Measurements from ENCODE around the gene IGFL3. TPM values are rescaled to one million over a fixed set of nuclear protein-coding genes. Genes with fewer than 3 reads are reported as not detected.
"Not testable (repeated sequence)": the region's sequence is repeated elsewhere in the genome, so short reads cannot be mapped to it uniquely, and the experiment has no call there.

IGFL3 gene
- not detected for total RNA-seq

DNA sequence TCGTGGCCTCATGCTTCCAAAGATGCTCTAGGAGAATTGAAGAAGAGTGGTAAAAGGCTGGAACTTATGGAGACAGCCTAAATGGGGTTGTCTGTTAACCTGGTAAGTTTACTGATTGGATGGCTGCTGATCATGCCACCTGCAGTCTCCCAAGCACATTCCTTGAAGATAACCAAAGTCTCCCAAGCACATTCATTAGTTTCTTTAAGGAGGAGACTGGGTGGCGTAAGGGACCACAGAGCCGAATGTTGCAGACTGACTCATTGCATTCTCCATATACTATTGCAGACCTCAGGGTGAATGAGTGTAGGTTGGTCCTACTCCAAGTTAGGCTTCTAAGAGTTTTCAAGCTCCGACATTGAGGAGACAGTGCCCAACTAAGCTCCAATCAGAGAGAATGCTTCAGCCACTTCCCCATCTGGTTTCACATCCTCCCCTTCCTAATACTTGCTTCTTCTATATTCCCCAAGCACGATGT, at the start of gene IGFL3:
IGFL3 (minus strand) TSS at position 51 of the 478 bp plus-strand sequence; CDS start at position 12, 39 bp downstream.
- DNase-seq (no peak), ATAC-seq (no peak)
- H3K27me3 Mint-ChIP-seq = peaks cover 69% of the 10 kb centered on the region
- no peaks in the 10 kb centered on the region for H3K36me3 Mint-ChIP-seq
- CTCF ChIA-PET = interaction anchor here (1.3 kb wide), 1 partner anchor 19 kb away, joined by 3 read pairs; no protein-coding TSS in a partner anchor
- H3K4me1 Mint-ChIP-seq = no peaks in the 10 kb centered on the region
- H3K27ac Mint-ChIP-seq = no peak within 1 kb of the TSS
- no peaks in the 10 kb centered on the region for H3K9me3 Mint-ChIP-seq (ENCODE audit: low read depth)
- no peak within 1 kb of the TSS for H3K4me3 Mint-ChIP-seq

- H3K27ac Mint-ChIP-seq = no peak overlapping the region
- ATAC-seq (no peak), DNase-seq (no peak)
- H3K4me3 Mint-ChIP-seq = no peak overlapping the region
- H3K9me3 Mint-ChIP-seq (ENCODE audit: low read depth) = no peaks in the 10 kb centered on the region
- peaks cover 42% of the 10 kb centered on the region for H3K27me3 Mint-ChIP-seq
- H3K36me3 Mint-ChIP-seq = no peaks in the 10 kb centered on the region
- CTCF ChIA-PET = interaction anchor here (0.6 to 1.0 kb wide), 2 partner anchors 107 to 145 kb away, joined by 3 to 5 read pairs; no protein-coding TSS in a partner anchor
- no peaks in the 10 kb centered on the region for H3K4me1 Mint-ChIP-seq
Measured at GRCh38 chr19:46173886-46174480, 49.5 kb upstream of the IGFL3 start.

DNA sequence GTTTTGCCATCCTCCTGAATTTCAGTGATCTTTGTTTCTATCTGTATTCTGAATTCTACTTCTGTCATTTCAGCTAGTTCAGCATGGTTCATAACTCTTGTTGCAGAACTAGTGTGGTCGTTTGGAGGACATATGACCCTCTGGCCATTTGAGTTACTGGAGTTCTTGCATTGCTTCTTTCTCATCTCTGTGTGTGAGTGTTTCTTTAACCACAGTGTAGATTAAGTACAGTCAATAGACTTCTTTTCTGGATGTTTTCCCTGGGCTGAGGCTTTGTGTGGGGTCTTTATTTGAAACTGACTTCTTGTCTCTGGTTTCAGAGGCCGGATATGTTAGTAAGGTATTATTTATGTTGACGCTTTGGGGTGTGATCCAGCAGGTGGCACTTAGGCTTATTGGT, 38.2 kb upstream of the IGFL3 start:
- Mint-ChIP-seq H3K36me3 (no peaks in the 10 kb centered on the region), H3K4me1 (no peaks in the 10 kb centered on the region), H3K27ac (no peak overlapping the region), H3K9me3 (ENCODE audit: low read depth) (peaks cover 5% of the 10 kb centered on the region), H3K4me3 (no peak overlapping the region), H3K27me3 (peaks cover 30% of the 10 kb centered on the region)
- CTCF ChIA-PET = no interaction called here
- DNase-seq (no peak), ATAC-seq (no peak)

GRCh38 chr19:46161642-46162257, 37.3 kb upstream of the IGFL3 start:
- H3K4me1 Mint-ChIP-seq; DNase-seq; CTCF ChIA-PET; H3K9me3 Mint-ChIP-seq (ENCODE audit: low read depth); H3K4me3 Mint-ChIP-seq; ATAC-seq; H3K36me3 Mint-ChIP-seq; H3K27ac Mint-ChIP-seq: not testable (repeated sequence)
- H3K27me3 Mint-ChIP-seq = peaks cover 37% of the 10 kb centered on the region

DNA sequence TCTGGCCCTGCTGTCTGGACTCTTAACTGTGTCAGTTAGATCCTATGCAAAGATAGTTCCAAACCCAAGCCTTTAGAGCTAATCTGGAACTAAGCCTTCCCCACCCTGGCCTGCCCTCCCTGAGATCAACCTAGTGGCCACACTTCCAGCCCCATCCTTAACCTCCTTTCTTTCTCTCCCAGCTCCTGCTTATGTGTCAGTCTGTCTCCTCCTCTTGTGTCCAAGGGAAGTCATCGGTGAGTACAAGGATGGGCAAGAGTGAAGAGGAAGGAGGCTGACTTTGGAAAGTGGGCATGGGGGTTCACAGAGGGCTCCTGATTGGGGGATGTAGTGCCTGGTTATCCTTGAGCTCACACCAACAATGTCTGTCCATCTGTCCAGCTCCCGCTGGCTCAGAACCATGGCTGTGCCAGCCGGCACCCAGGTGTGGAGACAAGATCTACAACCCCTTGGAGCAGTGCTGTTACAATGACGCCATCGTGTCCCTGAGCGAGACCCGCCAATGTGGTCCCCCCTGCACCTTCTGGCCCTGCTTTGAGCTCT, 35.8 kb upstream of the IGFL3 start:
- no peak overlapping the region for H3K27ac Mint-ChIP-seq
- DNase-seq (no peak), ATAC-seq (no peak)
- peaks cover 5% of the 10 kb centered on the region for H3K9me3 Mint-ChIP-seq (ENCODE audit: low read depth)
- peaks cover 40% of the 10 kb centered on the region for H3K27me3 Mint-ChIP-seq
- H3K4me1 Mint-ChIP-seq = no peaks in the 10 kb centered on the region
- CTCF ChIA-PET = no interaction called here
- no peaks in the 10 kb centered on the region for H3K36me3 Mint-ChIP-seq
- no peak overlapping the region for H3K4me3 Mint-ChIP-seq

DNA sequence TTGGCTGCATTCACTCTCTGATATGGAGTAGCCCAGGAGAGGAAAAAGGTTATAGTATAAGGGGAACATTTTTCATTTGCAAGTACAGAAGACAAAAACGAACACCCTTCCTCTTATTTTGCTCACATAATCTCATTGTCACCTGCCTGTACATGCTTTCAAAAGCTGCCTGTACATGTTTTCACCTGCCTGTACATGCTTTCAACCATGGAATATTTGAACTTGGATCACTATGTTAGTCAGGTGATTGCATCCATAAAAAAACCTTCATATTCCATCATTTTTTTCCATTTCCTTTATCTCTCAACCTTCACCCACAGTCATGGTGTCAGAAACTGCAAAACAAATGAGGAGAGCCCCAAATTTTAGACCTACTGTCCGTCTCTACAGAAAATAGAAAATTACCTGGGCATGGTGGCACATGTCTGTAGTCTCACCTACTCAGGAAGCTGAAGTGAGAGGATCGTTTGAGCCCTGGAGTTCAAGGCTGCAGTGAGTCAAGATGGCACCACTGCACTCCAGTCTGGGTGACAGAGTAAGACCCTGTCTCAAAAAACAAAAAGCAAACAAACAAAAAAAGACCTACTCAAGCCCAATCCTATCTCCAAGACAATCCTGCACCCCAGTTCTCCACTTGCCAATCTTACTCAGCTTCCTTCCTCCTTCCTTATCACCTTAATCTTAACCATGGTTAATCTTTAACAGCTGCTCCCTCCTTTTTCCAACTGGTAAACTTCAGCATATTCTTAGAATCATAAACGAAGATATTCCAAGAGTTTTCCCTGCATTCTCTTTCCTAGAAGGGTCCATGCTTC, 35.1 kb upstream of the IGFL3 start:
- CTCF ChIA-PET = no interaction called here
- H3K36me3 Mint-ChIP-seq = no peaks in the 10 kb centered on the region
- ATAC-seq = no peak
- H3K4me3 Mint-ChIP-seq = no peak overlapping the region
- no peak for DNase-seq
- peaks cover 44% of the 10 kb centered on the region for H3K27me3 Mint-ChIP-seq
- H3K9me3 Mint-ChIP-seq (ENCODE audit: low read depth) = peaks cover 5% of the 10 kb centered on the region
- no peaks in the 10 kb centered on the region for H3K4me1 Mint-ChIP-seq
- no peak overlapping the region for H3K27ac Mint-ChIP-seq

GRCh38 chr19:46155237-46155636, 30.7 kb upstream of the IGFL3 start:
- H3K9me3 Mint-ChIP-seq (ENCODE audit: low read depth) = no peaks in the 10 kb centered on the region
- H3K4me1 Mint-ChIP-seq = no peaks in the 10 kb centered on the region
- CTCF ChIA-PET = no interaction called here
- no peak overlapping the region for H3K4me3 Mint-ChIP-seq
- ATAC-seq (no peak), DNase-seq (no peak)
- H3K27ac Mint-ChIP-seq = no peak overlapping the region
- H3K36me3 Mint-ChIP-seq = no peaks in the 10 kb centered on the region
- H3K27me3 Mint-ChIP-seq = peaks cover 58% of the 10 kb centered on the region

- Mint-ChIP-seq H3K9me3 (ENCODE audit: low read depth) (no peaks in the 10 kb centered on the region), H3K27me3 (peaks cover 66% of the 10 kb centered on the region), H3K36me3 (no peaks in the 10 kb centered on the region), H3K27ac (no peak overlapping the region), H3K4me1 (no peaks in the 10 kb centered on the region), H3K4me3 (no peak overlapping the region)
- CTCF ChIA-PET = no interaction called here
- ATAC-seq (no peak), DNase-seq (no peak)
Measured at GRCh38 chr19:46150606-46151005, 26.1 kb upstream of the IGFL3 start.

DNA sequence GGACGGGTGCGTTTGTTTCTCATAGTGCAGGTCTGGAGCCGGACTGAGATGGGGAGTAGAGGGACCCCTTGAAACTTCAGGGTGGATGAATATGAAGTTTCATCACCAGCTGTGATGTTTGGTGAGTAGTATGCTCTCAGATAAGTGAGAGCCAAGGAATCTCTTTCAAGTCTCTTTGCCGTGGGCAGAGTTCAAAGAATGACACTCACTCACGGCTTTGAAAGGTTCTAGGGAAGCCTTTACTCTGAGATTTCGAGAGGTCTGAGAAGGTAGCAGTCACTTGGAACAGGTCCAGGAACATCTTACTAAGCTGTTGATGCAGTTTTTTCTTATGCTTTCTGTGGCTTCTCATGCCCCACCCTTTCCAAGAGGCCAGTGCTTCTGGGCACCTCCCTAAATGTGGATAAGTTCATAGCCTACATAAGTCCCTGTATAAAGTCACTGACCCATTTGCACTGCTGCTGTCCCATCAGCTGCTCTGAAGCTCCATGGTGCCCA, 23.4 kb upstream of the IGFL3 start, which contains the start of gene IGFL2:
IGFL2 (plus strand) TSS at position 448 of the 498 bp plus-strand sequence; CDS start at position 489, 41 bp downstream.
- peaks cover 62% of the 10 kb centered on the region for H3K27me3 Mint-ChIP-seq
- ATAC-seq (no peak), DNase-seq (no peak)
- no peak within 1 kb of the TSS for H3K4me3 Mint-ChIP-seq
- CTCF ChIA-PET = no interaction called here
- no peaks in the 10 kb centered on the region for H3K9me3 Mint-ChIP-seq (ENCODE audit: low read depth)
- H3K36me3 Mint-ChIP-seq = no peaks in the 10 kb centered on the region
- no peaks in the 10 kb centered on the region for H3K4me1 Mint-ChIP-seq
- H3K27ac Mint-ChIP-seq = no peak within 1 kb of the TSS

DNA sequence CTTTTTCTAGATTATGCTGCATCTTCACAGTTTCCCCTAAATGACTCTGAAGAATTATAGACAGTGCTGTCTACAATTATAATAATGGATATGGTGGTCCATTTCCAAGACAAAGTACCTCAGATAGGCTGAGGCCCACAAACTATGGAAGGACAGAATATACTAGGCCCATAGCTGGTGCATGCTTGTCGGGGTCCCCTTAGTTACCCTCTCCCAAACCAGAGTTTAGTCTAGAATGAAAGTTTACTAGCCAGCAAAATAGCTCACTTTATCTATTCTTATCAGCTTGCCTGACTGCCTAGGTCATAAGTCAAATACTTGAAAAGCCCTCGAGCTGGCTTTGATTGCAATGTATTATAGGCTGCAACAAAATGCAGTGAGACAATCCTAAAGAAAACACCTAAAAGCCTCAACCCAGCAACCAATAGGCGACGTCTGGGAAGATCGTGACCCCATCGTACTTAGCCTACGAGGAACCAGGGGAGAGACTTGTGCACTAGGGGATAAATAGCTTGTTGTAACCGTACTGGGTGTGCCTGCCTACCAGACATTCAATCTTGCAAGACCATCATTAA, 22.8 kb upstream of the IGFL3 start:
- Mint-ChIP-seq H3K36me3 (no peaks in the 10 kb centered on the region), H3K27ac (no peak overlapping the region), H3K27me3 (peaks cover 57% of the 10 kb centered on the region), H3K9me3 (ENCODE audit: low read depth) (no peaks in the 10 kb centered on the region), H3K4me3 (no peak overlapping the region), H3K4me1 (no peaks in the 10 kb centered on the region)
- DNase-seq (no peak), ATAC-seq (no peak)
- CTCF ChIA-PET = no interaction called here

DNA sequence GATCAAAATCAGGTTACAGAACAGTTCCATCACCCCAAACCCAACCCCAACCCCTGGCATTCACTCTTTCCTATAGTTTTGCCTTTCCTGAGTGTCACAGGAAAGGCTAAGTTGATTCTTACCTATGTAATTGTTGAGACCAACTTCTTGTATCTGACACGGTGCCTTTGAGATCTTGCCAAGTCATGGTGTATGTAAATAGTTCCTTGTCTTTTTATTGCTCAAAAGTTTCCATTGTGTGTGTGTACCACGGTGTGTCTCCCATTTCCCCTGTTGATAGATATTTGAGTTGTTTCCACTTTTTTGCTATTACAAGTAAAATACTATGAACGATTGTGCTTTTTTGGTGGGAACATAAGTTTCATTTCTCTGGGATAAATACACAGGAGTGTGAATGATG, 20.3 kb upstream of the IGFL3 start:
- H3K9me3 Mint-ChIP-seq (ENCODE audit: low read depth) = no peaks in the 10 kb centered on the region
- no peak overlapping the region for H3K4me3 Mint-ChIP-seq
- peaks cover 53% of the 10 kb centered on the region for H3K27me3 Mint-ChIP-seq
- H3K36me3 Mint-ChIP-seq = no peaks in the 10 kb centered on the region
- CTCF ChIA-PET = interaction anchor here (0.6 kb wide), 1 partner anchor 222 kb away, joined by 4 read pairs; no protein-coding TSS in a partner anchor
- ATAC-seq (no peak), DNase-seq (no peak)
- no peak overlapping the region for H3K27ac Mint-ChIP-seq
- no peaks in the 10 kb centered on the region for H3K4me1 Mint-ChIP-seq

DNA sequence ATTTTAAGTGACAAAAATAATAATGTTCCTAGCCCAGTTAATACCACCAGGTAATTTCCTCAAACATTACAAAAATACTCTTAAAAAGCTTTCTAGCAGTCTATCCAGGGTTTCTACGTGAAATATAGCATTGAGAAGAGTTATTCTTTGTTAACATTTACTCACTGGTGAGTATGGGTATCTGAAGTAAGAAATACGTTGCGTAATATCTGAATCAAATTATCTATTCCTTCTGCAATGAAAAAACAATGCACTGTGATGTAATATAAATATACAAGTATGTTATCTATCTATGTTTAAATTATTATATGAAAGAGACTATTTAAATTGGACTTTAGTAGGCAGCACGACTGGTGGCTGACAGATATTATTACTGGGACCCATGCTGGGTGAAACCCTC, 17.8 kb upstream of the IGFL3 start:
- H3K36me3 Mint-ChIP-seq = no peaks in the 10 kb centered on the region
- DNase-seq (no peak), ATAC-seq (no peak)
- peaks cover 54% of the 10 kb centered on the region for H3K27me3 Mint-ChIP-seq
- no peak overlapping the region for H3K4me3 Mint-ChIP-seq
- CTCF ChIA-PET = no interaction called here
- no peaks in the 10 kb centered on the region for H3K4me1 Mint-ChIP-seq
- H3K27ac Mint-ChIP-seq = no peak overlapping the region
- H3K9me3 Mint-ChIP-seq (ENCODE audit: low read depth) = no peaks in the 10 kb centered on the region

- Mint-ChIP-seq H3K36me3 (no peaks in the 10 kb centered on the region), H3K4me1 (no peaks in the 10 kb centered on the region), H3K27ac (no peak overlapping the region), H3K9me3 (ENCODE audit: low read depth) (no peaks in the 10 kb centered on the region), H3K27me3 (peaks cover 54% of the 10 kb centered on the region), H3K4me3 (no peak overlapping the region)
- no peak for ATAC-seq
- CTCF ChIA-PET = no interaction called here
- DNase-seq = no peak
Measured at GRCh38 chr19:46141421-46141820, 16.9 kb upstream of the IGFL3 start.

Data from activated CD8-positive, alpha-beta memory T cell treated with anti-CD3 and anti-CD28 coated beads, Interleukin-2, amount 10 ng/mL, durations not matched to agents 7 days and 5 days (primary cell).